HL-60/S4 (cell line): ENCODE measurements around the gene MOGAT2.

Experiments used
- in situ Hi-C: fragments of 300-500 bp; cut with MboI; formaldehyde crosslinking; loops from 2 replicates; pipeline ENCODE4 v1.14.3; 2022; ENCODE audit warnings: low sequenced_read_pairs

MOGAT2 gene

DNA sequence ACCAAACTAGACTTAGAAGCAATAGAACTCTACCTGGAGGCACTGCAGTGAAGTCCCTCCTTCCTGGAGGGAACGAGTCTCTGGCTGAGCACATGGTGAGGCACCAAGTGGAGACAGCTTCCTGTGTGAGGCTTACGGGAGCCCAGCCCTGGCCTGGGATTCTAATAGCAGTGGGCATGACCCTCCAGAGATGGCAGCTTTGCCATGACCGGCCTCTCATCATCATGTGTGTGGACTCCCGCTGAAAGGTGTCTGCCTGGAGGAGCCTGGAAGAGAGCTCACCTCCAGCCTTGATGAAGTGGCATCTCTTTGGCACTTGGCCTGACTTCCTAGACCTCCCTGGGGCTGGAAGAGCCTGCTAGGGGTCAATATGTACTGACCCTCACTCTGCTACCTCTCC is 58.9 kb downstream of the MOGAT2 start:
- in situ Hi-C loops = no loop called here

DNA sequence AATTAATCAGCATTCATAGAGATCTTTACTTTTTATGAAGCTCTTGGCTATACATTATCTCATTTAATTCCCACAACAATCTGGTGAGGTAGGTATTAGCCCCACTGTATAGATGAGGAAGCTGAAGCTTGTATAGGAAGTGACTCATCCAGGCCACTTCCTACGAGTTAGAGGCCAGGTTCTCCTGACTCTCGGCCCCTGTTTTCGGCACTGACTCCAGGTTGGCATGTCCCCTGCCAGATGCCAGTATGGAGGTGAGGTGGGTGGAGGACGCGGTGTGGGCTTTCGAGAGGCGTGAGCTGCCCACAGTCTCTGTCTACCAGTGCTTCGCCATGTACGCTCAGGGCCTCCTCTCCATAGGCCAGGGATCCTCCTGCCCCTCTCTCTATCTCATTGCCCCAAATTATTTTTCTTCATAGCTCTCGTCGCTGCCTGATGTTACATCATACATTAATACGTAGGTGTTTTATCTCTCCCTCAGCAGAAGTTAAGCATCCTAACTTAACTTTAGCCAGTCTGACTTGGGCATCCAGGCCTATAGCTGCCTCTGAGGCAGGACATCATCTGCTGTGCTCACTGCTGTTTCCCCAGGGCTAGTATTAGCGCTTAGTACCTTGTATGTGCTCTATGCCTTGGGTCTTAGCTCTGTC is 59.9 kb downstream of the MOGAT2 start:
- in situ Hi-C loops = no loop called here

- in situ Hi-C loops = no loop called here
Measured at GRCh38 chr11:75778962-75779361, 61.3 kb downstream of the MOGAT2 start.

DNA sequence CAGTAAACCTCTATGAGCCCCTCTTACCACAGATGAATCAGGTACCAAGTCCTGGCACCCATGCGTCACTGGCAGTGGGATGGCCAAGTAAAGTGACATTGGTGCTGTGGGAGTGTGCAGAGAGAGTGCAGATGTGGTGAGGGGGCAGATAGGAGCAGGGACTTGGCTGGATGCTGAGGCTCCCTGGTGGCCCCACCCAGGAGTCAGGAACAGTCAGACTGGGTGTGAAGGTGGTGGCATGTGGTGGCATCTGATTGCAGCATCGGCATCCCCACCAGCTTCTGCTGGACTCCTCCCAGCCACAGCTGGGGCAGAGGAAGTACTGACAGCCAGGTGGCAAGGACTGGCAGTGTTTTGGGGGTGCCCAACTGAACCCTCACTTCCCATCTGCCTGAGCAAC is 62.3 kb downstream of the MOGAT2 start:
- in situ Hi-C loops = no loop called here

DNA sequence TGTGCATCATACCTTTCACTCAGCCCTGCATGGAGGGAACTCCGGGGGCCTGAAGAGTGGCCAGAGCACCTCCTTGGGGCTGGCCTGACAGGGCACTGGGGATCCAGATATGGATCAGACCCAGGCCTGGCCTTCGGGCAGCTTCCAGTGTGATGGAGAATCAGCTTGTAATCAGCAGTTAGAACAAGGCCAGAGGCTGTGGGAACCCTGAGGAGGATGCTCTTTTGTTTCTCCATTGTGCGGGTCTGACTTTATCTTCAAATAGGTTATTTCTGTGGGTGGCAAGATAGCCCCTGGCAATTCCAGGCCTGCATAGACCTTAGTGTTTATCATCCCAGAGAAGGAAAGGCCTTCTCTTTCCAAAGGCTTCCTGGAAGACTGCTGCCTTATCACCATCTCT is 63.2 kb downstream of the MOGAT2 start:
- in situ Hi-C loops = no loop called here

GRCh38 chr11:75781296-75781695 is 63.7 kb downstream of the MOGAT2 start:
- in situ Hi-C loops = no loop called here

DNA sequence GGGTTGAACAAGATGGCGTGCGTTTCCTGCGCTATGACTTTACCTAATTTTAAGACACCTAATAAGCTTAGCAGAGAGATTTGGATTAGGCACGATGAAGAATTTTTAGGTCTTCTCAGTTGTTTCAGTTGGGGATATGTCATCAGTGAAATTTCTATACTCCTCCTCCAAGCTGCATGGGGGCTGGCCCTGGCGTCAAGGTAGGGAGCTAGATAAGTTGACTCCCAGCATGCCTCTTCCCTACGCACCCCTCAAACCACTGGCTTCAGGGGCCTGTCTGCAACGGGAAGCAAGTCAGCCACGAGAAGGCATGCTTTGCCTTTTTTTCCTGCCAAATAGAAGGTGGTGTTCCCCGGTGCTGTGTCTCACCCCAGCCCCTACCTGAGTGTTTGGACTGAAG is 64.2 kb downstream of the MOGAT2 start:
- in situ Hi-C loops = no loop called here
